Inflammatory macrophage treated with lipopolysaccharide for 1 hour (primary cell): ENCODE measurements around the gene ISG15.
"Not testable (repeated sequence)": the region's sequence is repeated elsewhere in the genome, so short reads cannot be mapped to it uniquely, and the experiment has no call there.

Source experiments
- DNase-seq, 2 donors: peaks; one replicate each; pipeline ENCODE4 v3.0.0-alpha.2; 2020 to 2022

Gene ISG15

DNA sequence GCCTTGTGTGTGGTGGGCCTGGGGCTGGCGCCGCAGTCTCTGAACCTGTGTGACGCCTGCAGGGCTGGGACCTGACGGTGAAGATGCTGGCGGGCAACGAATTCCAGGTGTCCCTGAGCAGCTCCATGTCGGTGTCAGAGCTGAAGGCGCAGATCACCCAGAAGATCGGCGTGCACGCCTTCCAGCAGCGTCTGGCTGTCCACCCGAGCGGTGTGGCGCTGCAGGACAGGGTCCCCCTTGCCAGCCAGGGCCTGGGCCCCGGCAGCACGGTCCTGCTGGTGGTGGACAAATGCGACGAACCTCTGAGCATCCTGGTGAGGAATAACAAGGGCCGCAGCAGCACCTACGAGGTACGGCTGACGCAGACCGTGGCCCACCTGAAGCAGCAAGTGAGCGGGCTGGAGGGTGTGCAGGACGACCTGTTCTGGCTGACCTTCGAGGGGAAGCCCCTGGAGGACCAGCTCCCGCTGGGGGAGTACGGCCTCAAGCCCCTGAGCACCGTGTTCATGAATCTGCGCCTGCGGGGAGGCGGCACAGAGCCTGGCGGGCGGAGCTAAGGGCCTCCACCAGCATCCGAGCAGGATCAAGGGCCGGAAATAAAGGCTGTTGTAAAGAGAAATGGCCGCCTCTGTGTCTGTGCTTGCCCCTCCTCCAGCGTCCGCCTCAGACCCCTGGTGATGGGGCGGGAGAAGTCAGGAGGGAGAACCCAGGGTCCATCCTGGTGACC lies 788 bp downstream of the ISG15 start:
- DNase-seq: no peak

DNA sequence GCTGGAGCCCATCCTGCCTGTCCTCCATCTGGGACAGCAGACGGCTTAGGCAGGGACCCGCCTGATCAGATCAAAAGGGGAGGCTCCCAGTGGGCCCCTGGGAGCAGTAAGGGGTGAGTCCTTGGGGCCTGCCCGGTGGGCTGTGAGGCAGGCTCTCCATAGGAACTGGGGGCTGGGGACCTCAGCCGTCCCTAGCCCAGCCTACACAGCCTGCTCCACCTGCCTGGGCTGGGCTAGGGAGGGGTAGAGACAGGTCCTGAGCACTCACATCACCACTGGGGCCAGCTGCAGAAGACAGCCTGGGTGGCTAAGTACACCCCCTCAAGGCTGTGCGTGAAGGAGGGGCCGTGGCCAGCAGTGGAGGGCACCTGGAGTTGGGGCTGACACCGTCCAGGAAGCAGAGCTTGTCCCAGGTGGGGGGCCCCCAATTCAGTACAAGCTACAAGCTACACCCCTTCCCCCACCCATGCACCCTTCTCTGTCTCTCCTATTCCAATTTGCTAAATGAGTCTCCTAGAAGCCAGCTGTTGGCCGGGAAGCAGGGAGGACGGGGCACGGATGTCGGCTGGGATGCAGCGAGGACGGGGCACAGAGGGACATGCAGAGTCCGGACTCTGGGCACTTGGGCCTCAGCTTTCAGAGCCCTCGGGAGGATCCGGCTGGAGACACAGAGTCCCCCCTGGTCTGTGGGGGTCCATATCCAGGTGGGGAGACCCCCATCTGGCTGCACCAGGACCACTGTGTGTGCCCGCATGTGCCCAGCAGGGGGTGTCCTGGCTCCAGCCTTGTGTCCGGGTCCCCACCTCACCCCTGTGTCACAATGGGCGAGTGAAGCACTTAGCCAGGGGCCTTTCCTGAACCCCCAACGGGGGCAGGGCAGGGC lies 1.7 kb downstream of the ISG15 start:
- DNase-seq: peak in 1 of 2 donors; percentile 59

DNA sequence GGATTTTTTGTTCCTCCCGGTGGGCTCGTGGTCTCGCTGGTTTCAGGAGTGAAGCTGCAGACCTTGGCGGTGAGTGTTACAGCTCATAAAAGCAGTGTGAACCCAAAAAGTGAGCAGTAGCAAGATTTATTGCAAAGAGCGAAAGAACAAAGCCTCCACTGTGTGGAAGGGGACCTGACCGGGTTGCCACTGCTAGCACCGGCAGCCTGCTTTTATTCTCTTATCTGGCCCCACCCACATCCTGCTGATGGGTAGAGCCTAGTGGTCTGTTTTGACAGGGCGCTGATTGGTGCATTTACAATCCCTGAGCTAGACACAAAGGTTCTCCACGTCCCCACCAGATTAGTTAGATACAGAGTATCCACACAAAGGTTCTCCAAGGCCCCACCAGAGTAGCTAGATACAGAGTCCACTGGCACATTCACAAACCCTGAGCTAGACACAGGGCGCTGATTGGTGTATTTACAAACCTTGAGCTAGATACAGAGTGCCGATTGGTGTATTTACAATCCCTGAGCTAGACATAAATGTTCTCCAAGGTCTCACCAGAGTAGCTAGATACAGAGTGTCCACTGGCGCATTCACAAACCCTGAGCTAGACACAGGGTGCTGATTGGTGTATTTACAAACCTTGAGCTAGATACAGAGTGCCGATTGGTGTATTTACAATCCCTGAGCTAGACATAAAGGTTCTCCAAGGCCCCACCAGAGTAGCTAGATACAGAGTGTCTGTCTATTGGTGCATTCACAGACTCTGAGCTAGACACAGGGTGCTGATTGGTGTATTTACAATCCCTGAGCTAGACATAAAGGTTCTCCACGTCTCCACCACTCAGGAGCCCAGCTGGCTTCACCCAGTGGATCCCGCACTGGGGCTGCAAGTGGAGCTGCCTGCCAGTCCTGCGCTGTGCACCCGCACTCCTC lies 4.4 kb downstream of the ISG15 start:
- DNase-seq: not testable (repeated sequence)

DNA sequence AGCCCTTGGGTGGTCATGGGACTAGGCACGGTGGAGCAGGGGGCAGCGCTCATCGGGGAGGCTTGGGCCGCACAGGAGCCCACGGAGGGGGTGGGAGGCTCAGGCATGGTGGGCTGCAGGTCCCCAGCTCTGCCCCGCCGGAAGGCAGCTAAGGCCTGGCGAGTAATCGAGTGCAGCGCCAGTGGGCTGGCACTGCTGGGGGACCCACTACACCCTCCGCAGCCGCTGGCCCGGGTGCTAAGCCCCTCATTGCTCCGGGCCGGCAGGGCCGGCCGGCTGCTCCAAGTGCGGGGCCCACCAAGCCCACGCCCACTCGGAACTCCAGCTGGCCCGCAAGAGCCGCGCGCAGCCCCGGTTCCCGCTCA lies 5.0 kb downstream of the ISG15 start:
- not testable (repeated sequence) for DNase-seq

DNA sequence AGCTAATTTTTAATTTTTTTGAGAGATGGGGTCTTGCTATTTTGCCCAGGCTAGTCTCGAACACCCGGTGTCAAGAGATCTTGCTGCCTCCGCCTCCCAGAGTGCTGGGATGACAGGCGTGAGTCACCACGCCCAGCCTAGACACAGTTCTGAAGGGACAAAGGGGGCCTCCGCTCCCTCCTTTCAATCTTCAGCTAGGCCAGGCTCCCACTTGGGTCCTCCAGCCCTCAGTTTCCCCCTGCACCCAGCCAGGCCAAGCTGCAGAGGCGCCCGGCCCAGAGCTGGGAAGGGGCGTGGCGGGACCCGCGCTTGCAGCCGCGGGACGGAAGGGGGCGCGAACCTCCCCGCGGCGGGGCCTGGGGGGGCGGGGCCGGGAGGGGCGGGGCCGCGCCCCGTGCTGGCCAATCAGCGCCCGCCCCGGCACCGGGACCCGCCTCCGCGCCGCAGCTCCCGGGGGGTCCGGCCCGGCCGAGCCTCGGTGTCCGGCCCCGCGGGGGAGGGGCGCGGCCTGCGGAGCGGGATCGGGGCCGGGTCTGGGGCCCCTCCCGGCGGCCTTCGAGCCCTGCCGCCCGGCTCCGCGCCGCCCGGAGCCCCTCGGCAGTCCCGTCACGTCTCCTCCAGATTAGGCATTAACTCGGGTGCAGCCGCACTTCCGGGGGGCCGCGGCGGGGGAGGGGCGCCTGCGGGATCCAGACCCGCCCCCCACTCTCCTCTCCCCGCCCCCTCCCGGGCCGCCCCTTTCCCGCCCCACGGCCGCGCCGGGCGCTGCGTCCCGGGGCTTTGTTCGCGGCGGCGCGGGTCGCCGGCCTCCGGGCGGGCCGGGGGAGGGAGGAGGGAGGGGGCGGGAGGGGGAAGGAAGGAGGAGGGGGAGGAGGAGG lies 6.1 kb downstream of the ISG15 start:
- DNase-seq: peak; percentile 68 to 86

DNA sequence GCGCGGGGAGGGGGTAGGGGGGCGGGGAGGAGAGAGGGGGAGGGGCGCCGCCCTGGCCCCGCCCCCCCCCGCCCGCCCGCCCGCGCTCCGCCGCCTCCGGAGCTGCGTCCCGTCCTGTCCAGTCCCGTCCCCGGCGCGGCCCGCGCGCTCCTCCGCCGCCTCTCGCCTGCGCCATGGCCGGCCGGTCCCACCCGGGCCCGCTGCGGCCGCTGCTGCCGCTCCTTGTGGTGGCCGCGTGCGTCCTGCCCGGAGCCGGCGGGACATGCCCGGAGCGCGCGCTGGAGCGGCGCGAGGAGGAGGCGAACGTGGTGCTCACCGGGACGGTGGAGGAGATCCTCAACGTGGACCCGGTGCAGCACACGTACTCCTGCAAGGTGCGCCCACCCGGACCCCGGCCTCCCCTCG lies 6.7 kb downstream of the ISG15 start, which contains the start of gene AGRN:
Gene AGRN, plus strand, starts transcription at position 121 of the 405 bp plus-strand sequence. Its CDS starts 53 bp downstream, at position 174.
- no peak for DNase-seq

DNA sequence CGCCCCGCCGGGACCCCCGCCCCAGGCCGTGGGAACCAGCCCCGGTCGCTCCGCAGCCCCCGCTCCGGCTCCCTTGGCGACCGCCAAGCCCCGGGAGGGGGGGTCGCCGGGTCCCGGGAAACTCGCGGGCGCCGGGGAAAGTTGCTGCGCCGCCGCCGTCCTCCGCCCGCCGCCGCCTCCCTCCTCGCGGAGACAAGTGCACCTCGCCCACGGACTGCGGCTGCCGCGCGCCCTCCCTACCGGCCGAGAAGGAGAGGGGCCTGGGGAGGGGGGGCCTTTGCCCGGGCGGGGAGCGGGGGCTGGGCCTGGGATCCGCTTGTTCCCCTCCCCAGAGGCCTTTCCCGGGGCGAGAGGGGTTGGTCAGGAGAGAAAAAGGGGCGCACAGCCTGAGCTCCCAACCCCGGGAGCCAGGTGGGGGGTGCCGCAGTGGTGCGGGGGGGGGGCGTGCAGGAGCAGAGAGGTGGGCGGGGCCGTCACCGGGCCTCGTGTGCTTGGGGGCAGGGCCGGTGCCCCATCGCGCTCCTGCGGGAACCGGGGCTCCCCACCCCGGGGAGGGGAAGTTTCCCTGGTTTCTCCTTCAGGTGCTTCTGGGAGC lies 7.2 kb downstream of the ISG15 start:
- DNase-seq: peak in 1 of 2 donors; percentile 20

DNA sequence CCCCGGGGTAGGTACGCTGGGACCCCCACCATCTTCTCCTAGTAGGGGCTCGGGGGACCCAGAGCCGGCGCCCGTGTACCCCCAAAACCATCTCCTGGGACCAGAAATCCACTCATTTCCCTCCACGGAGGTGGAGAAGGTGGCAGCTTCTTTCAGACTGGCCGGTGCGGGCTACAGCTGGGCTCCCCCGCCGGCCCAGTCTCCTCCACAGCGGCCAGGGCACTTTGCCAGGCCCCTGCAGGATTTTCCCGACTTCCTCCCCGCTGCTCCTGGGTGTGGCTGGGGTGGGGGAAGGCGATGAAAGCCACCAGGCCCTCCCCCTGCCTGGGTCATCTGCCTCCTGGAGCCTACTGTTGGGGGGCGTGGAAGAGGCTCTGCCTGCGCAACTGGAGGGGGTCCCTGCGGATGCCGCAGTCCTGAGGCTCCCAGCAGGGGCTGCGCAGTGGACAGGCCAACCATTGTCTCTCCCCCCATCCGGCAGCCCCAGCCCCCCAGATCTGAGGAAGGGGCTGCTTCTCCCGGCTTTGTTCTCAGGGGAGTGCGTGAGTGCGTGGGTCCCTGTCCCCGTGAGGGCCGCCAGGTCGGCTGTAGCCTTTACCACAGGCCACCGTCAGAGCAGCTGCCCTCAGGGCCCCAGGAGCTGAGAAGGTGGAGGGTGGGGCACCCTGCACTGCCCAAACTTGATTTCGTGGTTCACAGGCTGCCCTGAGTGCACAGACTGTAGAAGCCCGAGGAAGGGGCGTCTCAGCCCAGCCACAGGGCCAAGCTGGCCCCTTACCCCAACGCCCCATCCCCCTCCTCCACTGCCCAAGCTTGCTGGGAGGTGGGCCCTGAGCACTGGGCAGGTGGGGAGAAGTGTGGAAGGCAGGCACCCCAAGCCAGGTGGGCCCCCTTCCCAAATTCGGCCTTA lies 8.0 kb downstream of the ISG15 start:
- DNase-seq: peak; percentile 86 to 87

DNA sequence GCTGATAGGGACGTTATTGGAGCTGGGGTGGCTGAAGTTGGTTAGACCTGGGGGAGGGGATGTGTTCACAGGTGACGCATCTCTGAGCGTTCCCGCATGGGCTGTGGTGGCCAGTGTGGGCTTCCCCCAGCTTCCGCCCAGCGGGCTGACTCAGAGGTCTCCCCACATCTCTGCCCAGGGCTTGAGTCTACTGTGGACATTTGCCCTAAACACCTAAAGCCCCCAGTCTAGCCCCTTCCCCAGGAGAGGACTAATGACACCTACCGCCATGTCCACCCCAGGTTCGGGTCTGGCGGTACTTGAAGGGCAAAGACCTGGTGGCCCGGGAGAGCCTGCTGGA lies 8.6 kb downstream of the ISG15 start:
- DNase-seq: peak in 1 of 2 donors; percentile 23

DNA sequence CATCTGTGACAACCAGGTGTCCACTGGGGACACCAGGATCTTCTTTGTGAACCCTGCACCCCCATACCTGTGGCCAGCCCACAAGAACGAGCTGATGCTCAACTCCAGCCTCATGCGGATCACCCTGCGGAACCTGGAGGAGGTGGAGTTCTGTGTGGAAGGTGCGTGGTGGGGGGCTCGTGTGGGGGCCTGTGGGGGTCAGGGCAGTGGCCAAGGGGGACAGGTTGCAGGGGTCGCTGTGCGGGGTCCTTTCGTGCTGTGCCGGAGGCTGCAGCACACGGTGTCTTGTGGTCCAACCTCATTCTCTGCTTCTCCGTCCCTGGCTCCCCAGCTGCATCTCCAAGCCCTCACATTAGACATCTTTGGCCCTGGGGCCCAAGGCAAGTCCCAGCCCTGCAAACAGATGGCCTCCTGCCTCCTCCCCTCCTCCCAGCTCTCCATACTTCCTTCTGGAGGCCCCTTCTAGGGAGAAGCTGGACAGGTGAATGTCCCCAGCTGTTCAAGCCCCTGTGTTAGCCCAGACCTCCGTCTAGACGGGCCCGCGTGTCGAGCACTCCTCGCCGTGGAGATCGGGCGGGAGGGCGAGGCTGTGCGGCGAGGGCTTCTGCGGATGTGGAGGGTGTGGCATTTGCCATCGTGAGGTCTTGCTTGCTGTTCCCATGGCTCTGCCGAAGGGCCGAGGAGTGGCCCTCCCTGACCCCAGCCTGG lies 9.2 kb downstream of the ISG15 start:
- DNase-seq: no peak

DNA sequence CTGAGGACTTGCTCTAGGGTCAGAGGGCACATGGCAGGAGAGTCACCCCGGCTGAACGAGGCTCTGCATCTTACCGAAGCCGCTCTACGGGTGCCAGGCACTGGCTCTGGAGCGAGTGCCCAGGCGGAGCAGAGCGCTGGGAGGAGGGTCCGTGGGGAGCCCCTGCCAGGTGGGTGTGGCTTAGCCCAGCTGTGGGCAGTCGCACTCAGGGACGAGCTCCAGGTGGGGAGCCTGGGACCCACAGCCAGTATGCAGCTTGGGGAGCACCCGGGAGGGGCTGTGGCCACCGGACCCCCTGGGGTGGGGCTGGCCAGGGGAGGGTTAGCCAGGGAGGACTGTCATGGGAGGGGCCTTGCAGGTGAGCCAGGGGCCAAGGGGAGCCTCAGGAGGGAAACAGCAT lies 10.4 kb downstream of the ISG15 start:
- no peak for DNase-seq

DNA sequence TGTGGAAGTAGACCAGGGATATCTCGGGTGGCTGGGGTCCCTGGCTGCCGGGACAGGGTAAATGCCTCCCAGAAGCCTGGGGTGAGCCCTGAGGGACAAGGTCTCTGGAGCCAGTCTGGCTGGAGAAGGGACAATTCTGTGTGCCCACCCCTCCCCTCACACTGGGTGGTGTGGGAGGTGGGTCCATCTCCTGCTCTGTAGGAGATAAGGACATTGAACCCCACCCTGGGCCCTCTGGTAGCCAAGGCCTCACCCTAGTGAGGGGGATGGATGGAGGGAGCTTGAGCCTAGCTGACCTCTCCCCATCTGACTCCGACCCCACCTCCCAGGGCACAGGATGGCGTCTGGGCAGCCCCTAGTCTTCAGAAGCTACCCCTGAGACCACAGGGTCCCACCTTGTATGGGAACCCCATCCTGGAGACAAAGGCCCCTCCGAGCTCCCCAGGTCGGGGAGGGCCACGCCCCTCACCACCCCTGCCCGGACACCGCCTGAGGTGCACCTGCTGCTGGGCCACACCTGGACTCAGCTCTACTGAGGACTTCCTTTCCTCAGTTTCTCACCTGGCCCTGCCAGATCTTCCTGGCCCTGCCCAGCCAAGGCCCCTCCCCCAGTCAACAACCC lies 11.0 kb downstream of the ISG15 start:
- no peak for DNase-seq

DNA sequence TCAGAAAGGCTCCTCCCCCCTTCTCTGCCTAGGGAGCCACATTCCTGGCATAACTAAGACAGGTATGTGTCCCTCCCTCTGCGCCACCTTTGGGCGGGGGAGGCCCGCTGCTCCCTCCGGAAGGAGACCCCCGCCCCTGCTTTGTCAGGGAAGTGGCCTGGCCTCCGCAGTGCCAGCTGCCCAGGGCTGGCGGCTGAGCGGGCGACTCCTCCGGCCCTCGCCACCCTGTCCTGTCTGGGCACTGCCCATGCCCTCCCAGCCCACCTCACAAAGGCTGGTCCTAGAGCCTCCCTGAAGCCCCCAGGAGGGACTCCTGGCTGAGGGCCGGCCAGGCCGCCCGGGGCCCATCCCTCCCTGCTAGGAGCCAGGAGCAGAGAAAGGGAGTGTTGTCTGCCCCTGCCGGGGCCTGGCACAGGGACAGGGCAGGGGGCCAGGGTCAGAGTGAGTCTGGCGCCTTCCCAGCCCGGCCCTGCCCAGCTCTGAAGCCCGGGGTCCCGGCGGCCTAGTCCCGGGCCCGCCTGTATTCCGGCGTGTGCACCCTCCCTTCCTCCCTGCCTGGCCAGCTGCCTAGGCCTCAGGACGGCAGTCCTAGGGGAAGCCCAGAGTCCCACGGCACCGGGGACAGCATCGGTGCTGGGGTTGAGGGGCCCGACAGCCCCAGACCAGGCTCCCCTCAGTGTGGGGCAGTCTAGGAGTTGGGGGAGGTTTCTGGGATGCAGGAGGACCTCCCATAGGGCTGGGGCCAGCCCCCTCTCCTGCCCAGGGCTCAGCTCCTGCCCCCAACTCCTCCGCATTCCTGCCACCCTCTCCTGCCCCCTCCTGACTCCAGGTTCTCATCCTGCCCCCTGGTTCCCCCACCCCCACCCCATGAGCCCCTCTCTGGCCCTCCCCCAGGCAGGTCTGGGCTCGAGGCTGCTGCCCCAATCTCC lies 11.7 kb downstream of the ISG15 start:
- DNase-seq: no peak

DNA sequence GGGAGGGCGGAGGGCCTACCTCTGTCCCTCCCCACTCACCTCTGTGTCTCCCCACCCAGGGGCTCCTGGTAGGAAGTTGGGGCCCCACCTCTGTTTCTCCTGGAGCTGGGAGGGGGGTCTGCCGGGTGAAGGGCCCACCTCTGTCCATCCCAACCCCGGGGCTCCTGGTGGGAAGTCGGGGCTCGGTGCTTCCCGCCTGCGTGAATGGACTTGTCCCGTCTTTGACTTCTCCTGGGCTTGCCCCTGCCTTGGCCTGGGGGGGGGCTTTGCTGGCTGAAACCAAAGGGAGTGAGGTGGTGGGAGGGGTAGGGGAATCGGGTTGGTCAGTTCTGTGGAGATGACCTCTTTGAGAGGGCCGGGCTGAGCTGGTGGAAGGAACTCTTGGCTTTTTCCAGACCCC lies 12.4 kb downstream of the ISG15 start:
- no peak for DNase-seq

DNA sequence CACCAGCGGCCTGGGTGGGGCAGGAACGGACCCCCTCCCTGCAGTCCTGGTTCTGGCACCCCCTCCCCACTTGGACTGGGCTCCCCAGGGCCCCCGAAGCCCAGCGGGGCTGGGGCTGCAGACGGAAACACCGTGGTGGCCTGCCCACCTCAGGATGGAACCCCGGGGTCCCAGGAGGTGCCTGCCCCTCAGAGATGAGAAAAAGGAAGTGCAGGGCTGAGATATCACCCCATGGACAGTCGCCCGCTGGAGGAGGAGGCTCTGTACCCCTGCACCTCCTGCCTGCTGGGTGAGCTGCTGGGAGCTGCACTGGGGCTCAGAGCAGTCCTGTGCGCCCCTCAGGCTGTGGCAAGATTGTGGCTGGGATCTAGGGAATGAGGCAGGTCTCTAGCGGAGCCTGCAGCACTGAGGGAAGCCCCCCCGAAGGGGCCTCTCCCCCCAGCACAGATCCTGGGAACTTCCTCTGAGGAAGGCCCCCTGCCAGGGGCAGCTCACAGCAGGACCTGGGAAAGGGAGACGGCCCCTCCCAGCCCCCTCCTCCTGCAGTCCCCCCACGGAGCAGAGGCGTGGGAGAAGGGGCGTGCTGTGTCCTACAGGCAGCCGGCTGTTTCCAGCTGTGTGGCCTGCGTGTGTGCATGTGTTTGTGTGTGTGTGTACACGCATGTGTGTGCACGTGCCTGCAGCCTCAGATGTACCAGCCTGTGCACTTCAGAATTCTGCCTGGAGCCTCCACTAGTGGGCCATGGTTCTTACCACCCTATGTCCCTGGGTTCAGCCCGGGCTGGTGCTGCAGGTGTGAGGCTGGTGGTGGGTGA lies 13.5 kb downstream of the ISG15 start:
- no peak for DNase-seq

DNA sequence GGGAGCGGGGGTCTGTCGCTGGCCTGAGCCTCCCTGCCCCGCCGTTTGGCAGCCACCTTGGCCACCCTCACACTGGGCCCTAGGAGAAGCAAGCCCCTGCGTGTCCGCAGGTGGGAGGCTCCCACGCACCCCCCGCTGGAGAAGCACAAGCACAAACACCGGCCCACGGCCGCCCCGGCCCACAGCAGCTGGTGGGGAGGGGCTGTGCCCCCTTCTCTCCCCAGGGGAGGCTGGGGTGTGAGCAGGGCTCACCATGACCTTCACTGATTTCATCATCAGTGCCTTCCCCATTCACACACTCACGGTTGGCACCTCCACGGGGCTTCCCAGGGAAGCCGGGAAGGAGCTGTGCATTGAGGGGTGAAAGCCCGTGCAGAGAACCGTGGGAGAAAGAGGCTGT lies 14.5 kb downstream of the ISG15 start:
- DNase-seq: no peak
